ENCODE measurements around the gene WDR82. TPM values are rescaled to one million over a fixed set of nuclear protein-coding genes. Genes with fewer than 3 reads are reported as not detected.

WDR82 gene
- total RNA-seq, 4 donors from 2014 or later, result 29.7 to 44.0 (median 38.3) TPM

GRCh38 chr3:52238761-52239701 lies 39.4 kb downstream of the WDR82 start, which contains the start of gene TWF2:
Gene TWF2 (minus strand): TSS chr3:52239158. CDS start chr3:52239016, 142 bp downstream.
- H3K4me3 ChIP-seq, result peak within 1 kb of the TSS; percentile 88 to 94 (median 91)
- H3K4me1 ChIP-seq, result peaks cover 0 to 46% (median 16%) of the 10 kb centered on the region in 4 donors
- TF ChIP-seq POLR2A (IDR thresholded peaks at IDR 0.05), result peak; percentile 50 to 59
- TF ChIP-seq, protein P1, sequence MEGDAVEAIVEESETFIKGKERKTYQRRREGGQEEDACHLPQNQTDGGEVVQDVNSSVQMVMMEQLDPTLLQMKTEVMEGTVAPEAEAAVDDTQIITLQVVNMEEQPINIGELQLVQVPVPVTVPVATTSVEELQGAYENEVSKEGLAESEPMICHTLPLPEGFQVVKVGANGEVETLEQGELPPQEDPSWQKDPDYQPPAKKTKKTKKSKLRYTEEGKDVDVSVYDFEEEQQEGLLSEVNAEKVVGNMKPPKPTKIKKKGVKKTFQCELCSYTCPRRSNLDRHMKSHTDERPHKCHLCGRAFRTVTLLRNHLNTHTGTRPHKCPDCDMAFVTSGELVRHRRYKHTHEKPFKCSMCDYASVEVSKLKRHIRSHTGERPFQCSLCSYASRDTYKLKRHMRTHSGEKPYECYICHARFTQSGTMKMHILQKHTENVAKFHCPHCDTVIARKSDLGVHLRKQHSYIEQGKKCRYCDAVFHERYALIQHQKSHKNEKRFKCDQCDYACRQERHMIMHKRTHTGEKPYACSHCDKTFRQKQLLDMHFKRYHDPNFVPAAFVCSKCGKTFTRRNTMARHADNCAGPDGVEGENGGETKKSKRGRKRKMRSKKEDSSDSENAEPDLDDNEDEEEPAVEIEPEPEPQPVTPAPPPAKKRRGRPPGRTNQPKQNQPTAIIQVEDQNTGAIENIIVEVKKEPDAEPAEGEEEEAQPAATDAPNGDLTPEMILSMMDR (IDR thresholded peaks at IDR 0.05), result peak; percentile 25 to 61 (median 48)
- H3K36me3 ChIP-seq, result peaks cover 0 to 12% (median 0%) of the 10 kb centered on the region in 3 donors
- no peaks in the 10 kb centered on the region for H3K27me3 ChIP-seq
- H3K27ac ChIP-seq, result peak within 1 kb of the TSS; percentile 83 to 99 (median 92)
- H3K9me3 ChIP-seq, result no peaks in the 10 kb centered on the region
- DNase-seq, result peak; percentile 77 to 91 (median 87)

DNA sequence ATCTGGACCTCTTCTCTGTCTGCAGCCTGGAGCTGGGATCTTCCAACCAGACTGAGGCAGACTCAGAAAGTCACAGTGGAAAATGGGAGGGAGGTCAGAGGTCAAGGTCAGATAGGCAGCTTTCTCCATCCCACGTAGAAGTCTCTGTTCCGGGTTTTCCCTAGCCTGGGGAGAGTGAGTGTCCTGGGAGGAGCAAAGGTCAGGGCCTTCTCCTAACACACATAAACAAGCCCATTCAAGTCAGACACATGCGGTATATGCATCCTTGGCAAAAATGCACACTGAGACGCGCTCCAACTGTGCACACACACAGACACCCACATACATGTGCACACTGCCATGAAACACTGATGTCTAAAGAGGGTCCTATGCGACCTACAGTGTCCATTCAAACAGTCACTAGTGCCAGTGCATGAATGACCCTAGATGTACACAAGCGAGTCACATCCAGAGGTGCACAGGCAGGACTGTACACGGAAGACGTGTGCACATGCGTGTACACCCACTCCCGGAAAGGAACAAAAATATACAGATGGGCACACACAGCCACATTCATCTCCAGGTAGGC lies 40.2 kb downstream of the WDR82 start:
- TF ChIP-seq POLR2A (IDR thresholded peaks at IDR 0.05), result no peak
- TF ChIP-seq, protein P1 (IDR thresholded peaks at IDR 0.05), result no peak
- H3K4me3 ChIP-seq, result peak overlapping the region; percentile 88 to 94 (median 91)
- peak in 2 of 3 donors; percentile 48 for DNase-seq
- peaks cover 0 to 16% (median 0%) of the 10 kb centered on the region in 3 donors for H3K36me3 ChIP-seq
- H3K27ac ChIP-seq, result peak overlapping the region; percentile 83 to 99 (median 92)
- no peaks in the 10 kb centered on the region for H3K9me3 ChIP-seq
- H3K4me1 ChIP-seq, result peaks cover 0 to 46% (median 14%) of the 10 kb centered on the region in 4 donors
- H3K27me3 ChIP-seq, result no peaks in the 10 kb centered on the region

- peak; percentile 43 to 79 (median 67) for DNase-seq
- H3K27ac ChIP-seq, result peak overlapping the region; percentile 83 to 99 (median 92)
Observed at GRCh38 chr3:52237657-52238172, 40.7 kb downstream of the WDR82 start.

GRCh38 chr3:52237006-52237656 lies 41.3 kb downstream of the WDR82 start:
- TF ChIP-seq POLR2A (IDR thresholded peaks at IDR 0.05), result no peak
- H3K36me3 ChIP-seq, result peaks cover 0 to 26% (median 0%) of the 10 kb centered on the region in 3 donors
- H3K4me1 ChIP-seq, result peaks cover 0 to 46% (median 15%) of the 10 kb centered on the region in 4 donors
- H3K4me3 ChIP-seq, result peak overlapping the region in 3 of 4 donors; percentile 88 to 94 (median 93)
- no peaks in the 10 kb centered on the region for H3K27me3 ChIP-seq
- peak in 1 of 3 donors; percentile 31 for DNase-seq
- peak overlapping the region; percentile 83 to 99 (median 92) for H3K27ac ChIP-seq
- H3K9me3 ChIP-seq, result no peaks in the 10 kb centered on the region

More at GRCh38 chr3:52237657-52238172, 40.7 kb downstream of the WDR82 start:
- Histone ChIP-seq H3K4me1 (peaks cover 0 to 46% (median 14%) of the 10 kb centered on the region in 4 donors), H3K36me3 (peaks cover 0 to 21% (median 0%) of the 10 kb centered on the region in 3 donors), H3K9me3 (no peaks in the 10 kb centered on the region), H3K4me3 (peak overlapping the region; percentile 88 to 94 (median 91)), H3K27me3 (no peaks in the 10 kb centered on the region)
- no peak for TF ChIP-seq POLR2A (IDR thresholded peaks at IDR 0.05)
- TF ChIP-seq, protein P1 (IDR thresholded peaks at IDR 0.05), result no peak

- TF ChIP-seq, protein P1 (IDR thresholded peaks at IDR 0.05), result no peak
- no peak for TF ChIP-seq POLR2A (IDR thresholded peaks at IDR 0.05)
- DNase-seq, result peak in 1 of 3 donors; percentile 33
- peaks cover 0 to 31% (median 0%) of the 10 kb centered on the region in 3 donors for H3K36me3 ChIP-seq
- no peak overlapping the region for H3K4me3 ChIP-seq
- H3K9me3 ChIP-seq, result no peaks in the 10 kb centered on the region
- peaks cover 0 to 51% (median 18%) of the 10 kb centered on the region in 4 donors for H3K4me1 ChIP-seq
- no peak overlapping the region for H3K27ac ChIP-seq
- H3K27me3 ChIP-seq, result no peaks in the 10 kb centered on the region
Observed at GRCh38 chr3:52236424-52236886, 42.0 kb downstream of the WDR82 start.

Measured in Peyer's patch (tissue), 4 donors.